GM19035 (cell line): ENCODE data around the gene MRPL10.
A peak's percentile ranks its signal among the peaks of the same experiment; 100 is the strongest.

Source experiments
- ATAC-seq: cut with Tn5 transposase; IDR thresholded peaks from one replicate; pipeline ENCODE4 v1.9.1; 2021; ENCODE audit not compliant: unreplicated experiment

MRPL10 gene

DNA sequence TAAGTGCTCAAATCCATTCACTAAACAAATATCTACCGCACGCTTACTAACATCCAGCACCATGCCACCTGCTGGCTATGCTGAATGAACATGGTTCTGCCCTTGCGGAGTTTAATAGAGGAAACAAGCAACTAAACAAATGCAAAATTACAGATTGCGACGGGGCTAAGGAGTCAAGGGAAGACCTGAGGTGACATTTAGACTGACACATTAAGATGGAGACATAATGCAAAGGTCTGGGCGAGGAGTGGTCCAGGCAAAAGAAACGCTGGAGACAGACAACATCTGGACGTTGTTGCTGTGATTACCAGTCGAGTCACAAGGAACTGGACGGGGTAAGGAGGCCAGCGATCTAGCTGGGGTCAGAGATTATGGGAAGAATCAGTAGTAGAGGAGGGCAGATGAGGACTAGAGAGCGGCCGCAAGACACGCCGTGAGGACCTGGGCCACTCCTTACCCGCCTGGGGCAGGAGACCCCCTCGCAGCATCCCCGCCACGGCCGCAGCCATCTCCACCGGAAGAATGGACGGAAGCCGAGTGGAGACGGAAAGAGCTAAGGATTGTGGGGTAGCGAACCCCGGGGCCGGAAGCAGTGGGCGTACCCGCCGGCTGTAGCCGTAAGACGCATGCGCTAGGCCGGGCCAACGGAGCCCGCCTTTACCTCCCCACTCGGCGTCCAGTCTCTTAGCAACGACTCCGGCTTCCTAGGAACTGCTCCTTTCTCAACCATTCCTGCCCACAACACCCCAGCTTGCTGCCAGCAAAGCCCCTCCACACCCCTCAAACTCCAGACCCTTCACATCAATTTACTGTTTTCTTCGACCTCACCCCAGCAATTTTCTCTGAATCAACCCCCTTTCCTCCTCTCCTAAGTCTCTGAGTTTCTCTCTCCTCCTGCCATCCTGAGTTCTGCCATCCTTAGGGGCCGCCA is at the start of gene MRPL10, which contains the start of gene LRRC46:
Gene MRPL10, minus strand, starts transcription at position 539 of the 931 bp plus-strand sequence. Its CDS starts 30 bp downstream, at position 509.
Gene LRRC46, plus strand, starts transcription at position 668 of the 931 bp plus-strand sequence. CDS start 320 bp downstream, outside the sequence.
- ATAC-seq, result peak; percentile 90

- no peak for ATAC-seq
These were observed 48.6 kb upstream of the MRPL10 start for GRCh38 chr17:47879776-47880454.

DNA sequence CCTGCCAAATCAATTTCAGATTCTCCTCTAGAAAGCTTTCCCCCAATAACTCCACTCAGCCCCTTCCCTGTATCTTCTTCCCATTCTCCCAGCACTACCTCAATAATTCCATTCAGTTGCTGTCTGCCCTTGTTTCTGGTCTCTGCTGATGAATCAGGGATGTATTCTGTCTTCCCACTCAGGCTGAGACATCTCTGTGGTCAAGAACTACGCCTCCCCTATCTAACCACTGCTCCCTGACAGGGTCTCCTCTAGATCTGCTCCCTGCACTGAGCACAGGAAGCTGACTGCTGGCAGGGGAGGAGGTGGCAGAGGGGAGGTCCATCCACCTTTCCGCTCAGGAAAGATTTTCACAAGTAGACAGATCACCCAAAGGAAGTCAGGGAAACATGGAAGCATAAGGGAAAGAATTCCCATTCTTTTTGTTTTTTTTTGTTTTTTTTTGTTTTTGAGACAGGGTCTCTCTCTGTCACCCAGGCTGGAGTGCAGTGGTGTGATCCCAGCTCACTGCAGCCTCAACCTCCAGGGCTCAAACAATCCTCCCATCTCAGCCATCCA is 47.8 kb upstream of the MRPL10 start:
- ATAC-seq, result no peak

GRCh38 chr17:47878203-47879027 is 47.1 kb upstream of the MRPL10 start:
- no peak for ATAC-seq

GRCh38 chr17:47877368-47878034 is 46.2 kb upstream of the MRPL10 start:
- no peak for ATAC-seq

DNA sequence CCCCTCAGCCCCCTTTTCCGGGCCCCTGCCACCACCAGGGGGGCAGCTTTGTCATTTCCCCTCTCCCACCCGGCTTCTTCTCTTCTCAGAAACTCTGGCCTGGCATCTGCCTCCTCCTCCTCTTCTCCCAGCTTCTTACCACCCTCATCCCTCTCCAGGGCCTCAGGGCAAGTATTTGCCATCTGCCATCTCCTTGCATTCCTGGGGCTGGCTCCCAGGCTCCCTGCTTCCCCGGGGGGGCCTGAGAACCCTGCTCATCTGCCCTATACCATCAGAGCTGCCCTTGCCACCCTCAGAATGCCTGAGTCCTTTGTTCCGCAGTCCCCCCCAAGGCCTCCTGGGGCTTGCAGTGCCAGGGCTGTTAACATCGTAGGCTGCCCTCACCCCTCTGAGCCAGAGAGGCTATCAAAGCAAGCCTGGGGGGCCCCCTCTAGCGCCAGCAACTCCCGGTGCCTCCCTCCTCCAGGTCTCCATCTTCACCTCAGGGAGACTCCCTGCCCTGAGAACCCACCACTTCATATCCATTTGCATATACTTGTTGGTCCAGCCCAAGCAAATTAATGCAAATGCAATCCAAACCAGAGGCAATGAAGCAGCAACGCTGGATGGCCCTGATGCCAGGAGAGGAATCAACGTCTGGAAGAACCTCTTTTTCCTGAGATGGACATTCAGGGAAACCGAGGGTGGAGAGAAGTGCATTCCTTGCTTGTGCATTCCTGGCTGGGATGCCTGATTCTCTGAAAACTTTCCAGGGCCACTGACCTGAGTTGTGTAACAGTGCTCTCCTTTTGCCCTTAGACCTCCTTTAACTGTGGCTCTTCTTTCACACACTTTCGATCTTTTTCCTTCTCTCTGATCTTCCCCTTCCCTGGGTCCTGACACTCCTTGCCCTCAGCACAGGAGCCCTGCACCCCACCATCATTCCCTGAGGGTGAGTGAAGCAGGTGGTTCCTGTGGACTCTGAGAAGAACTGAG is 44.0 kb upstream of the MRPL10 start:
- no peak for ATAC-seq

DNA sequence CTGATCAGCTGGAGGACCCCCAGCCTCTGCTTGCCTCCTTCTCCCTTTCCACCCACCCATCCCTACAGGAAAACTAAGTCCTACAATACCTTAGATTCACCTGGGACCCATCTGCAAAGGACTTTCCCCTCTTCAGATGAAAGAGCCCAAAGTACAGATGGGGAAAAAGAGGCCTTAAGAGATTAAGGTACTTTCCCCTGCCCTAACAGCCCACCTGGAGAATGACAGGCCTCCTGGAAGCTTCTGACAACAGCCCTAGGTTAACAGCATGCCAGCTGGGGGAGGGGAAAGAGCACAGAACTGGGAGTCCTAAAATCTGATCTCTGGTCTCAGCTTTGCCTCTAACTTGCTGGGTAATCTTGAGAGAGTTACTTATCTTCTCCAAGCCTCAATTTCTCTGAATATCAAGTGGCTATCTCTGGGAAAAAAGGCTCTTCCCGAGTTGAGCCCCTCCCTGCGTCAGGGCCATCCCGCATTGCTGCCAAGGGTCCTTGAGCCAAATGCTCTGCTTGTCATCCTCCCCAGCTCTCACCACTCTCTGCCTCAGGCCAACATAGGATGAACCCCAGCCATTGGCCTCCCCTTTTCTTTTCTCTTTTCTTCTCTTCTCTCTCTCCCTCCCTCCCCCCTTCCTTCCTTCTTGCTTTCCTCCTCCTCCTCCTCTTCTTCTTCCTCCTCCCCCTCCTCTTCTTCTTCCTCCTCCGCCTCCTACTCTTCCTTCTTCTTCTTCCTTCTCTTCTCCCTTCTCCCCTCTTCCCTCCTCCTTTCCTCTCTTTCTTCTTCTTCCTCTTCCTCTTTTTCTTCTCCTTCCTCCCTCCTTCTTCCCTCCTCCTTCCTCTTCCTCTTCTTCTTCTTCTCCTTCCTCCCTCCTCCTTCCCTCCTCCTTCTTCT is 42.1 kb upstream of the MRPL10 start:
- ATAC-seq, result no peak

DNA sequence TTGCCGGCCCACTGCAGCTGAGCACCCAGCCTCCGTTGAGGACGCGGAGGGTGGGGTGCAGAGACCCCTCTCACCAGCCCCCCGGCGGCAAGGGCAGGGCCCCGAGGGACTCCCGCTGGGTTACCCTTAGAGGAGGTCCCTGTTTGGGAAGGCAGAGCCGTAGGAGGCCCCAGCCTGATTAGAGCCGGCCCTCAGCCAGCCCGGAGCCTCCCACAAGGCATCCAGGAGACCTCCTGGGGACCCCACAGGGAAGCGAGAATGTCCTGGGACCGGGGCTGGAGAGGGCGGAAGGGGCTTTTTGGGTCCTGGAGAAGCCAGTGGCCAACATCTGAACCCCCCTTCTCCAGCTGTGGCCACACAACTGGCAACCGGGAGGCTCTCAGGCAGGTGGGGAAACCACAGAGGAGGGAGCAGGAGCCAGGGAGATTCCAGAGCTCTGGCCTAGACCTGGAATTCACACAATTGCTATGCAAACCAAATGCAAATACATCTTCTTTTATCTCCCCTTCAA is 41.4 kb upstream of the MRPL10 start:
- no peak for ATAC-seq

DNA sequence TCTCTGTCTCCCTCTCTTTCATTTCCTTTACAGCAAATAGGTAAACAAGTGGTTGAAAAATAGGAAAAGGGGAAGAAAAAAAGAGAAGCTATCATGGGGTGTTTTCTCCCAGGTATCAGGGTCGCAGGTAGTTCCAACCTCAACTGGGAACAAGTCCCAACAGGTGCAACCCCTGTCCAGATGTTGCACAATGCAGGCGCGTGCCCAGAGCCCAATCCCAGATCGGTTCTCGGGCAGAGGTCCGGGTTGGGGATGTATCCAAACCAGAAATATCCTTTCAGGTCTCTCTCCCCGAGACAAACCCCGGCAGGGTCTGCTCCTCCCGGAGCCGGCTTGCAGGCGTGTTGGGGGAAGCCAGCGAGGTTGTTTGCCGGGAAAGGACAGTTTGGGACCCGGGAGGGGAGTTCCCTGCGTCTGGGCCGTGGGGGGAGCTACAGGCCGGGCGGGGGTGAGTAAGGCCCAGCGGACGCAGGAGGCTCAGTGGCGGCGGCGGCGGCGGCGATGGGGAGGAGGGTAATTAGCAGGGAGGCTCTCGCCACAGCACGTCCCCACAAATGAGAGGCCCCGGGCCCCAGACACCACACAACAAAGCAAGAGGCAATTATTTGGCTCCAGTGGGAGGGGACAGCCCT is 40.8 kb upstream of the MRPL10 start:
- ATAC-seq, result no peak

DNA sequence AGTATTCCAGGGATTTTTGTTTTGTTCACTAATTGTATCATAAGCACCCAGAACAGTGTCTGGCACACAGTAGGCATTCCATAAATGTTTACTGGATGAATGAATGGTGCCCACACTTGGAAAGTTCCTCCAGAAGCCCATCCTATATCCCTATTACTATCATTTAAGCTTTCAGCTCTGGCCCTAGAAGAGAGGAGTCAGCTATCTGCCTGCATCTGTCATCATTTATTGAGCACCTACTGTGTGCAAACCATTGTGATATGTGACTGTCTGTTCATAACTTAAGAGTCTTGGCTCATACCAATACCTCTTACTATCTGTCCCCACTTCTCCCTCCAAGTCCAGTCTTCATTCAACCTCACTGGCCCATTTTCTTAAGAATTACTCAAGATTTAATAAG is 39.7 kb upstream of the MRPL10 start:
- ATAC-seq, result no peak

GRCh38 chr17:47870056-47870455 is 38.7 kb upstream of the MRPL10 start:
- ATAC-seq, result no peak

DNA sequence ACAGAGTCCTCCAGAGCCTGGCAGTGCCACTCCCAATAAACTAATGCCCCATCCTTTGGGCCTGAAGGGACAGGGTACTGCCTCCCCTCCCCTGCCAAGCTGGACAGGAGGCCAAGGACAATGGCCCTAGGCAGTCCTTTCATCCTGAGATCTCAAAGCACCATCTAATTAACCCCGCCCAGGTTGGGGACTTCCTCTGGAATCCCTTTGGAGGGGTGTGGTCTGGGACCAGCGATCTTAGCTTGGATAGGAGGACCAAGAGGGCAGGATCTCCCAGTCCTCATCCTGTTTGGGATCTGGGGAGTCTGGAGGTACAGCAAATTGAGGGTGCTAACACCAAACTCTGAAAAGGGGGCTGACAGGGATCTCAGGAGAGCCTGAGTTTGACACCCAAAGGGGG is 37.8 kb upstream of the MRPL10 start:
- ATAC-seq, result no peak

DNA sequence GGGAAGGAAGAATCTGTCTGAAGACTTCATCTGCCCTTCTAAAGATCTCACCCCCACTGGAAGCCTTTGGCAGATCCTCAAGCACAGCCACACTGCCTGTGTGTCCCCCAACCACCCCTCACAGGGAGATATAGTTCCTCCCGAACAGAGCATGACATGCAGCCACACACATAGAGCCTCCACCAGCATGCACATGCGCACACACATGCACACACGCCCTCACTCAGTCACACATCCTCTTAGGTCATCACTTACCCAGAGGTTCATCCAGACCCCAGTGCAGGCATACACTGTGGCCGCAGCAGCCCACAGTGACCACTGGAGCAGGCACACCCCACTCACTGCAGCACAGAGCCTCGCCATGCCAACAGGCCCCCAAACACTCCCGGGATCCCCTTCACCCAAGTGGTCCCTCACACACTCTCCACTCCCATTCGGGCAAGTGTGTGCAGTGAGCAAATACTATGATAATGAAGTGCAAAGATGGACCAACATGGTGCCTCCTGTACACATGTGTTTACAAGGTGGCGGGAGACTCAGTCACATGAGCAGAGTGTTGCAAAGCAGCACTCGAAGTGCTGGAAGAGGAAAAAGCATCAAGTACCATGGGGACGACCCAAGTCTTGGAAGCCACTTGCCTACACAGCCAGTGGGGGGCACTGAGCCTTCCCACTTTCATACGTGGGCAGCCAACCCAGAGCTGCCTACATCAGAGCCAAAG is 36.6 kb upstream of the MRPL10 start:
- no peak for ATAC-seq

DNA sequence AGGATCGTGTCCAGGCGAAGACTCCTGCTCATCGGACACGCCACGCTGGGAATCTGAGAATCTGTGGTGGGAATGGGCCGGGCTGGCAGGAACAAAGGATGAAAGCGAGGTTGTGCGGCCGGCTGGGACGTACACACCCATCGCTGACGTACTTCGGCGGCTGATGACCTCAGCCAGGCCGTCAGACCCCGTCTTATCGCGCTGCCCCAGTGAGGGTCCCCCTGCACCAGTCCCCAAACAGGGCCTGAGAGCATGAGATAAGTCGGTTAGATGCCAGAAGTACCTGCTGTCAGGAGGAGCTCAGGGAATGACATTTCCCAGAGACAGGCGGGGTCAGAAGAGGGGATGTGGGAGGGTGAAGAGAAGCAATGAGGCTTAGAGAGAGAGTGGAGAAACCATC is 35.6 kb upstream of the MRPL10 start:
- ATAC-seq, result no peak

GRCh38 chr17:47864791-47865216 is 33.5 kb upstream of the MRPL10 start:
- no peak for ATAC-seq

DNA sequence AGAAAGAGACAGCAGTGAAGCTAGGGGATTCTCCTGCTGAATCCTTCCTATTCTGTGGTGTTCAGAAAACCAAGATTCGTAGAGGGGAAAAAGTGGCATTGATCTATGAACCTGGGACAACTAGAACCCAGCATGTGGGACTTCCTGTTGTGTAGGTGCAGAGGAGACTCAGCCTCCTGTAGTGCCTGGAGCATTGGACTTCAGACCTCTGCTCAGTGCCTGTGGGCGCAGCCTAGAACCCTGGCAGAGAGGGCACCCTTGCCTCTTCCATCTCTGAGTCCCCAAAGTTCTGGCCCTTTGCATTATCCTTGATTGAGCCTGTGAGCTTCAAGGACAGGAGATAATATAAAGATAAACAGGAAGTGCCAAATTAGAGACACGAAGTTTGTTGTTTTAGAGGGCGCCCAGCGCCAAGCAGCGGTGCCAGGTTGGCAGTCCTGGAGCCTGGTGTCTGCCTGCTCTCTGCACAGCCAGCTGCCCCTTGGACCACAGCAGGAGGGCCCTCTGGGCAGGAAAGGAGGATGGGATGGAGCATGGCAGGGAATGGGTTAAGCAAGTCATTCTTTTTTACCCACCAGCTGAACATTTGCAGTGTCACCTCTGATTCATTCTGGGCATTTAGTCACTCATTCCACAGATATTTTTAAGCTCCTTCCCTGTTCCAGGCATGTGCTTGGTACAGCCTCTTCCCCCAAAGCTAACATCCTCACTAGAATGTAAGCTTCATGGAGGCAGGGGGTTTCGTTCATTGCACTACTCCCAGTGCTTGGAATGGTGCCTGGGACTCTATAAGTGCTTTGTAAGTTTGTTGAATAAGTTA is 31.5 kb upstream of the MRPL10 start:
- ATAC-seq, result no peak
